ENCODE measurements around the gene CABLES1. TPM values are rescaled to one million over a fixed set of nuclear protein-coding genes. Genes with fewer than 3 reads are reported as not detected.

Gene CABLES1
- polyA plus RNA-seq, 1 of the 3 experiments (the other 2 are of a cell fraction): 2.2 TPM

DNA sequence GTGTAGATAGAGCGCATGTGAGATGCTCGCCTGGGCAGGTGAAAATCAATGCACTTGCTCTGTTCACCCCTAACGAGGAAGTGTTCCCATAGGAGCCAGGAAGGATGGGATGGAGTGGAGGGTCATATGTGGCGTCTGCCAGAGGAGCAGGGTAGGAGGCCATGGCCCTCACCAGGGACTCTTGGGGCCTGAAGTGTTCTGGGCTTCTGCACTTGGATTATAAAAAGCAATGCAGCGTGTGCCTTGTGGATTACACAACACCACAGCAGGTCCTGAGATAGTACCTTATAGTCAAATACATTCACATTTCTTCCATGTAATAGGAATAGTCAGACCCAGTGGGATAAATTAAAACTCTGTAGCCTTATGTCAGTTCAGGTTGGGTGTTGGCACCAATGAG is 100.1 kb downstream of the CABLES1 start:
- H3K4me2 ChIP-seq: no peak overlapping the region
- no peak overlapping the region for H3K27ac ChIP-seq (ENCODE audit: low read depth in 2 of 2, low read length in 1 of 2)
- H4K20me1 ChIP-seq (ENCODE audit: insufficient read depth): no peaks in the 10 kb centered on the region
- H3K9me3 ChIP-seq: no peaks in the 10 kb centered on the region
- H3K36me3 ChIP-seq (replicated peaks in 1 of 2; ENCODE audit: control insufficient read depth in 1 of 2, insufficient read depth in 2 of 2, low read length in 1 of 2): peaks cover 0 to 8% of the 10 kb centered on the region in 2 experiments
- ChIA-PET POLR2A (no interaction called here), CTCF (interaction anchor here (1.0 to 1.7 kb wide), 2 partner anchors 27 to 104 kb away, joined by 3 to 4 read pairs; no protein-coding TSS in a partner anchor)
- H3K79me2 ChIP-seq (ENCODE audit: insufficient read depth): no peaks in the 10 kb centered on the region
- no peaks in the 10 kb centered on the region for H3F3A ChIP-seq (replicated peaks; ENCODE audit: insufficient read depth)
- H3K4me1 ChIP-seq (ENCODE audit: control insufficient read depth in 1 of 2, insufficient read depth in 2 of 2, low read depth in 1 of 2, low read length in 1 of 2): peaks cover 0 to 19% of the 10 kb centered on the region in 2 experiments; a peak in 1 of 4 replicates
- H3K9me2 ChIP-seq: no peaks in the 10 kb centered on the region
- TF ChIP-seq MEF2A (IDR thresholded peaks at IDR 0.05; ENCODE audit: borderline replicate concordance, low read depth): no peak
- TF ChIP-seq, protein P1, sequence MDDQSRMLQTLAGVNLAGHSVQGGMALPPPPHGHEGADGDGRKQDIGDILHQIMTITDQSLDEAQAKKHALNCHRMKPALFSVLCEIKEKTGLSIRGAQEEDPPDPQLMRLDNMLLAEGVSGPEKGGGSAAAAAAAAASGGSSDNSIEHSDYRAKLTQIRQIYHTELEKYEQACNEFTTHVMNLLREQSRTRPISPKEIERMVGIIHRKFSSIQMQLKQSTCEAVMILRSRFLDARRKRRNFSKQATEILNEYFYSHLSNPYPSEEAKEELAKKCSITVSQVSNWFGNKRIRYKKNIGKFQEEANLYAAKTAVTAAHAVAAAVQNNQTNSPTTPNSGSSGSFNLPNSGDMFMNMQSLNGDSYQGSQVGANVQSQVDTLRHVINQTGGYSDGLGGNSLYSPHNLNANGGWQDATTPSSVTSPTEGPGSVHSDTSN (IDR thresholded peaks at IDR 0.05): no peak
- TF ChIP-seq, protein P2, sequence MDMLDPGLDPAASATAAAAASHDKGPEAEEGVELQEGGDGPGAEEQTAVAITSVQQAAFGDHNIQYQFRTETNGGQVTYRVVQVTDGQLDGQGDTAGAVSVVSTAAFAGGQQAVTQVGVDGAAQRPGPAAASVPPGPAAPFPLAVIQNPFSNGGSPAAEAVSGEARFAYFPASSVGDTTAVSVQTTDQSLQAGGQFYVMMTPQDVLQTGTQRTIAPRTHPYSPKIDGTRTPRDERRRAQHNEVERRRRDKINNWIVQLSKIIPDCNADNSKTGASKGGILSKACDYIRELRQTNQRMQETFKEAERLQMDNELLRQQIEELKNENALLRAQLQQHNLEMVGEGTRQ (IDR thresholded peaks at IDR 0.05; ENCODE audit: borderline replicate concordance, low read depth, low read length): no peak
- TF ChIP-seq RFX5 (IDR thresholded peaks at IDR 0.05; ENCODE audit: low read length): no peak
- TF ChIP-seq RAD21 (IDR thresholded peaks at IDR 0.05; ENCODE audit: low read length): no peak
- TF ChIP-seq RXRA (IDR thresholded peaks at IDR 0.05; ENCODE audit: borderline replicate concordance, low read depth): no peak
- no peak for TF ChIP-seq GABPA (IDR thresholded peaks at IDR 0.05; ENCODE audit: low read depth)
- TF ChIP-seq TCF12 (IDR thresholded peaks at IDR 0.05): no peak
- no peak for TF ChIP-seq MXI1 (IDR thresholded peaks at IDR 0.05; ENCODE audit: low read depth, low read length)
- TF ChIP-seq, protein P3, sequence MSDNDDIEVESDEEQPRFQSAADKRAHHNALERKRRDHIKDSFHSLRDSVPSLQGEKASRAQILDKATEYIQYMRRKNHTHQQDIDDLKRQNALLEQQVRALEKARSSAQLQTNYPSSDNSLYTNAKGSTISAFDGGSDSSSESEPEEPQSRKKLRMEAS (IDR thresholded peaks at IDR 0.05; ENCODE audit: low read depth): no peak
- TF ChIP-seq EZH2phosphoT487 (IDR thresholded peaks at IDR 0.05; ENCODE audit: borderline replicate concordance, low read depth): no peak
- no peak for TF ChIP-seq SIN3A (IDR thresholded peaks at IDR 0.05; ENCODE audit: borderline replicate concordance, low read depth, low read length)
- TF ChIP-seq EP300 (IDR thresholded peaks at IDR 0.05; ENCODE audit: borderline replicate concordance in 1 of 2, low read depth in 1 of 2, low read length in 1 of 2): no peak
- TF ChIP-seq, protein P4, sequence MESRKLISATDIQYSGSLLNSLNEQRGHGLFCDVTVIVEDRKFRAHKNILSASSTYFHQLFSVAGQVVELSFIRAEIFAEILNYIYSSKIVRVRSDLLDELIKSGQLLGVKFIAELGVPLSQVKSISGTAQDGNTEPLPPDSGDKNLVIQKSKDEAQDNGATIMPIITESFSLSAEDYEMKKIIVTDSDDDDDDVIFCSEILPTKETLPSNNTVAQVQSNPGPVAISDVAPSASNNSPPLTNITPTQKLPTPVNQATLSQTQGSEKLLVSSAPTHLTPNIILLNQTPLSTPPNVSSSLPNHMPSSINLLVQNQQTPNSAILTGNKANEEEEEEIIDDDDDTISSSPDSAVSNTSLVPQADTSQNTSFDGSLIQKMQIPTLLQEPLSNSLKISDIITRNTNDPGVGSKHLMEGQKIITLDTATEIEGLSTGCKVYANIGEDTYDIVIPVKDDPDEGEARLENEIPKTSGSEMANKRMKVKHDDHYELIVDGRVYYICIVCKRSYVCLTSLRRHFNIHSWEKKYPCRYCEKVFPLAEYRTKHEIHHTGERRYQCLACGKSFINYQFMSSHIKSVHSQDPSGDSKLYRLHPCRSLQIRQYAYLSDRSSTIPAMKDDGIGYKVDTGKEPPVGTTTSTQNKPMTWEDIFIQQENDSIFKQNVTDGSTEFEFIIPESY (IDR thresholded peaks at IDR 0.05; ENCODE audit: borderline replicate concordance, low read depth): no peak
- TF ChIP-seq, protein P5, sequence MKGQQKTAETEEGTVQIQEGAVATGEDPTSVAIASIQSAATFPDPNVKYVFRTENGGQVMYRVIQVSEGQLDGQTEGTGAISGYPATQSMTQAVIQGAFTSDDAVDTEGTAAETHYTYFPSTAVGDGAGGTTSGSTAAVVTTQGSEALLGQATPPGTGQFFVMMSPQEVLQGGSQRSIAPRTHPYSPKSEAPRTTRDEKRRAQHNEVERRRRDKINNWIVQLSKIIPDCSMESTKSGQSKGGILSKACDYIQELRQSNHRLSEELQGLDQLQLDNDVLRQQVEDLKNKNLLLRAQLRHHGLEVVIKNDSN (IDR thresholded peaks at IDR 0.05; ENCODE audit: borderline replicate concordance, low read depth): no peak
- no peak for TF ChIP-seq TEAD4 (IDR thresholded peaks at IDR 0.05; ENCODE audit: borderline replicate concordance, insufficient read depth)
- no peak for TF ChIP-seq FOXM1 (IDR thresholded peaks at IDR 0.05; ENCODE audit: low read depth)
- 96% methylated on average over 5 of the region's 5 CpGs for WGBS (ENCODE audit: low lambda C conversion rate)
- no peaks in the 10 kb centered on the region for H3K27me3 ChIP-seq (ENCODE audit: insufficient read depth)
- no peak overlapping the region for H3K9ac ChIP-seq
- DNase-seq: no peak
- H2AFZ ChIP-seq (ENCODE audit: low read depth): no peak overlapping the region
- no peak overlapping the region for H3K4me3 ChIP-seq (ENCODE audit: low read depth in 2 of 2, low read length in 1 of 2)
